HCT116 (cell line): ENCODE results near the gene DEFB124.

ENCODE experiments used
- ATF3 ChIP-seq: IDR thresholded peaks from 2 replicates; pipeline ENCODE4 v1.6.1; 2012
- EZH2 ChIP-seq: fragments of 200-600 bp; sonication (generic); IDR thresholded peaks from 2 replicates; pipeline ENCODE4 v1.6.1; 2017; ENCODE audit warnings: antibody characterized with exemption, mixed run types
- JUND ChIP-seq: IDR thresholded peaks from 2 replicates; pipeline ENCODE4 v1.6.1; 2012
- POLR2A ChIP-seq: IDR thresholded peaks from 2 replicates; pipeline ENCODE4 v1.7.0; 2011; ENCODE audit warnings: borderline replicate concordance; ENCODE audit not compliant: insufficient read depth, insufficient read length; ENCODE audit errors: extremely low read depth
- POLR2AphosphoS5 ChIP-seq: IDR thresholded peaks from 2 replicates; pipeline ENCODE4 v1.6.1; 2011; ENCODE audit warnings: mild to moderate bottlenecking, low read depth, low read length, moderate library complexity
- RAD21 ChIP-seq: IDR thresholded peaks from 2 replicates; pipeline ENCODE4 v1.6.1; 2012; ENCODE audit warnings: low read depth, mild to moderate bottlenecking
- SIN3A ChIP-seq: IDR thresholded peaks from 2 replicates; pipeline ENCODE4 v1.6.1; 2012; ENCODE audit warnings: low read depth
- SP1 ChIP-seq: IDR thresholded peaks from 2 replicates; pipeline ENCODE4 v1.6.1; 2012; ENCODE audit warnings: low read depth
- YY1 ChIP-seq: IDR thresholded peaks from 2 replicates; pipeline ENCODE4 v1.6.1; 2011; ENCODE audit warnings: low read length, low read depth, moderate library complexity, mild to moderate bottlenecking; ENCODE audit not compliant: insufficient replicate concordance; ENCODE audit errors: extremely low read depth
- ZFX ChIP-seq: fragments of 450-650 bp; IDR thresholded peaks from 2 replicates; pipeline ENCODE4 v1.6.1; 2017
- TF ChIP-seq, protein P1 (sequence below), 3 experiments: fragments of 200-600 bp in 1 of 3; sonication (generic) in 1 of 3; IDR thresholded peaks in 2 of 3; conservative IDR thresholded peaks in 1 of 3; 2 replicates each; pipeline ENCODE4 v1.5.1; 2012 to 2017; ENCODE audit warnings: low read depth in 2 of 3, low read length in 2 of 3, antibody characterized with exemption in 1 of 3, borderline replicate concordance in 1 of 3, control low read depth in 1 of 3, mild to moderate bottlenecking in 1 of 3, mixed read lengths in 1 of 3, mixed run types in 1 of 3, moderate library complexity in 1 of 3; ENCODE audit not compliant: insufficient read depth in 1 of 3
- TF ChIP-seq, protein P2 (sequence below): IDR thresholded peaks from 2 replicates; pipeline ENCODE4 v1.6.1; 2012; ENCODE audit warnings: low read depth

DNA sequence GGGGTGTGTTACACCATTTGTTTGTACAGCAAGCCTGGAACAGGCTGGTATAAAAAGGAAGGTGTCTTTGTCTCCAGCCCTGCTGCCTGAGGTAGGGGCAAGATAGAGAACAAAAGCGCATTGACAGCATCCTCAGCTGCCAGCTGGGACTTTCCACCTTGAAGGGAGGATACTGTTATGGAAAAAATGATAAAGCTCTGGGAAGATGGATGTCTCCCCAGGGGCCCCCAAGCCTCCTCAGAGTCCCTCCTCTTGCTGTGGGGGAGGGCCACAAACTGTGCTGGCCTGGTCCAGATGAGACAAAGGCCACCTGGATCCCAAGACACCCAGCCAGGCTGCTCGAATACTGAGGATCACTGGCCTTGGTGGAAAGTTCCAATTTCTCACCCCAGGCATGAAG, 13.2 kb upstream of the DEFB124 start:
- TF ChIP-seq, protein P1, sequence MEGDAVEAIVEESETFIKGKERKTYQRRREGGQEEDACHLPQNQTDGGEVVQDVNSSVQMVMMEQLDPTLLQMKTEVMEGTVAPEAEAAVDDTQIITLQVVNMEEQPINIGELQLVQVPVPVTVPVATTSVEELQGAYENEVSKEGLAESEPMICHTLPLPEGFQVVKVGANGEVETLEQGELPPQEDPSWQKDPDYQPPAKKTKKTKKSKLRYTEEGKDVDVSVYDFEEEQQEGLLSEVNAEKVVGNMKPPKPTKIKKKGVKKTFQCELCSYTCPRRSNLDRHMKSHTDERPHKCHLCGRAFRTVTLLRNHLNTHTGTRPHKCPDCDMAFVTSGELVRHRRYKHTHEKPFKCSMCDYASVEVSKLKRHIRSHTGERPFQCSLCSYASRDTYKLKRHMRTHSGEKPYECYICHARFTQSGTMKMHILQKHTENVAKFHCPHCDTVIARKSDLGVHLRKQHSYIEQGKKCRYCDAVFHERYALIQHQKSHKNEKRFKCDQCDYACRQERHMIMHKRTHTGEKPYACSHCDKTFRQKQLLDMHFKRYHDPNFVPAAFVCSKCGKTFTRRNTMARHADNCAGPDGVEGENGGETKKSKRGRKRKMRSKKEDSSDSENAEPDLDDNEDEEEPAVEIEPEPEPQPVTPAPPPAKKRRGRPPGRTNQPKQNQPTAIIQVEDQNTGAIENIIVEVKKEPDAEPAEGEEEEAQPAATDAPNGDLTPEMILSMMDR (IDR thresholded peaks at IDR 0.05 in 2 of 3, conservative IDR thresholded peaks at IDR 0.05 in 1 of 3; ENCODE audit: borderline replicate concordance in 1 of 3, insufficient read depth in 1 of 3, low read depth in 2 of 3, low read length in 2 of 3) = no peak
- TF ChIP-seq RAD21 (no peak), SP1 (no peak), EZH2 (no peak), POLR2AphosphoS5 (no peak), POLR2A (no peak), YY1 (no peak), SIN3A (no peak), JUND (no peak), ZFX (no peak), ATF3 (no peak)
- TF ChIP-seq, protein P2, sequence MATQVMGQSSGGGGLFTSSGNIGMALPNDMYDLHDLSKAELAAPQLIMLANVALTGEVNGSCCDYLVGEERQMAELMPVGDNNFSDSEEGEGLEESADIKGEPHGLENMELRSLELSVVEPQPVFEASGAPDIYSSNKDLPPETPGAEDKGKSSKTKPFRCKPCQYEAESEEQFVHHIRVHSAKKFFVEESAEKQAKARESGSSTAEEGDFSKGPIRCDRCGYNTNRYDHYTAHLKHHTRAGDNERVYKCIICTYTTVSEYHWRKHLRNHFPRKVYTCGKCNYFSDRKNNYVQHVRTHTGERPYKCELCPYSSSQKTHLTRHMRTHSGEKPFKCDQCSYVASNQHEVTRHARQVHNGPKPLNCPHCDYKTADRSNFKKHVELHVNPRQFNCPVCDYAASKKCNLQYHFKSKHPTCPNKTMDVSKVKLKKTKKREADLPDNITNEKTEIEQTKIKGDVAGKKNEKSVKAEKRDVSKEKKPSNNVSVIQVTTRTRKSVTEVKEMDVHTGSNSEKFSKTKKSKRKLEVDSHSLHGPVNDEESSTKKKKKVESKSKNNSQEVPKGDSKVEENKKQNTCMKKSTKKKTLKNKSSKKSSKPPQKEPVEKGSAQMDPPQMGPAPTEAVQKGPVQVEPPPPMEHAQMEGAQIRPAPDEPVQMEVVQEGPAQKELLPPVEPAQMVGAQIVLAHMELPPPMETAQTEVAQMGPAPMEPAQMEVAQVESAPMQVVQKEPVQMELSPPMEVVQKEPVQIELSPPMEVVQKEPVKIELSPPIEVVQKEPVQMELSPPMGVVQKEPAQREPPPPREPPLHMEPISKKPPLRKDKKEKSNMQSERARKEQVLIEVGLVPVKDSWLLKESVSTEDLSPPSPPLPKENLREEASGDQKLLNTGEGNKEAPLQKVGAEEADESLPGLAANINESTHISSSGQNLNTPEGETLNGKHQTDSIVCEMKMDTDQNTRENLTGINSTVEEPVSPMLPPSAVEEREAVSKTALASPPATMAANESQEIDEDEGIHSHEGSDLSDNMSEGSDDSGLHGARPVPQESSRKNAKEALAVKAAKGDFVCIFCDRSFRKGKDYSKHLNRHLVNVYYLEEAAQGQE = no peak
